ENCODE measurements around the gene TMEFF2. TPM values are rescaled to one million over a fixed set of nuclear protein-coding genes. Genes with fewer than 3 reads are reported as not detected.

Gene TMEFF2, protein sequence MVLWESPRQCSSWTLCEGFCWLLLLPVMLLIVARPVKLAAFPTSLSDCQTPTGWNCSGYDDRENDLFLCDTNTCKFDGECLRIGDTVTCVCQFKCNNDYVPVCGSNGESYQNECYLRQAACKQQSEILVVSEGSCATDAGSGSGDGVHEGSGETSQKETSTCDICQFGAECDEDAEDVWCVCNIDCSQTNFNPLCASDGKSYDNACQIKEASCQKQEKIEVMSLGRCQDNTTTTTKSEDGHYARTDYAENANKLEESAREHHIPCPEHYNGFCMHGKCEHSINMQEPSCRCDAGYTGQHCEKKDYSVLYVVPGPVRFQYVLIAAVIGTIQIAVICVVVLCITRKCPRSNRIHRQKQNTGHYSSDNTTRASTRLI
- total RNA-seq, result not detected

GRCh38 chr2:192194866-192195547 is at the start of gene TMEFF2:
TSS of gene TMEFF2 (minus strand) at chr2:192194933. CDS start at chr2:192194524, 409 bp downstream.
- no peak for DNase-seq

GRCh38 chr2:192243488-192243887 is 48.8 kb upstream of the TMEFF2 start:
- DNase-seq, result no peak

- no peak for DNase-seq
These were observed 41.4 kb upstream of the TMEFF2 start for GRCh38 chr2:192236136-192236535.

- DNase-seq, result no peak
These were observed 36.2 kb upstream of the TMEFF2 start for GRCh38 chr2:192230889-192231453.

DNA sequence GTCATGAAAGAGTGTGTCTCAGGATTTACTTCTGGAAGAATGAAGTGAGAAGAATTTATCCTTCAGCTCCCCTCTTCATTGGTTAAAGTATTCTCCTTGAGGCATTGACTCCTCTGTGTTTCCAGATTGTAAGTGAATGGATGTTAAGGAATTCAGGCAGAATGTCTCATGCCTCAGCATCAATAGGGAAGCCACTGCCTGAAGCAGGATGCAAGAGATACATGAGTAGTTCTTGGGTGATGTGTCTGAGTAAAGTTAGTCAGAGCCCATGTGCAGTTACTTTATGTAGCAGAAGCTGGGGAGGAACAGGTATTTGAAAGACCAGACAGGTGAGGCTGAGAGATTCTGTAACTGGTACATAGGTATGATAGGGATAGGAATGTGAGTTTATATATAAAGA is 34.0 kb upstream of the TMEFF2 start:
- DNase-seq, result no peak

GRCh38 chr2:192218970-192219369 is 24.2 kb upstream of the TMEFF2 start:
- DNase-seq, result no peak

DNA sequence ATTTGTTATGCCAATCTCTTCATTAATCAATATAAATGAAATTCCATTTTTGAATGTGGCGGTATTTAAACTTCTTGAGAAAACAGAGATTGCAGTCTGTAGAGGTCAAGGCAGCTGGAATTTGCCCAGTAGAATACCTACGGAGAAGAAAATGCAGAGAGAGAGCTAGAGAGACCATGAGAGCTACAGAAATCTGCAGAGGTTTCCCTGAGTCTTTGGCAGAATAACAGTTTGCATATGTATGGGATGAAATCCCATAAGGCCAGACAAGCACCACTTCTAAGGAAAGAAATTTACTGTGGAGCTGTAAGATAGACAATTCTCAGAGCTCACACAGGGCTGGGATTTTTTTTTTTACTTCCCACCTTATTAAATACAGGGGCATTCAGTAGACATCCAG is 23.6 kb upstream of the TMEFF2 start:
- DNase-seq, result no peak

DNA sequence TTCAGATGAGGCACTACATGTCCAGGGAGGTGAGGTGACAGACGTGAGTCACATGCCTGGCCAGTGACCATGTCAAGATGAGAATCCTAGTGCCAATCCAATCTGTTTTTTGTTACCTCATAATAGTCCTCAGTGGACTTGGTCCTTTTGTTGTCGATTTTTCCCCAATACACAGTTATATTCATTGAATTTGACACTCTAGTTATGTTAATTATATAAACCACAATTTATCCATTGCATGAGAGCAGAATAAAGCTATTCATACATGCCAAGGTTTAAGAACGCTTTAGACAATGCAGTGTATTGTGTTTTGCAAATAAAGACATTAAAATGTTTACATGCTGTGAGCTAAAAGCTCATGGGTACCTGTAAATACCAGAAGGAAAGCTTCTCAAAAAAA is 21.6 kb upstream of the TMEFF2 start:
- DNase-seq, result no peak

GRCh38 chr2:192215096-192215877 is 20.6 kb upstream of the TMEFF2 start:
- DNase-seq, result no peak

DNA sequence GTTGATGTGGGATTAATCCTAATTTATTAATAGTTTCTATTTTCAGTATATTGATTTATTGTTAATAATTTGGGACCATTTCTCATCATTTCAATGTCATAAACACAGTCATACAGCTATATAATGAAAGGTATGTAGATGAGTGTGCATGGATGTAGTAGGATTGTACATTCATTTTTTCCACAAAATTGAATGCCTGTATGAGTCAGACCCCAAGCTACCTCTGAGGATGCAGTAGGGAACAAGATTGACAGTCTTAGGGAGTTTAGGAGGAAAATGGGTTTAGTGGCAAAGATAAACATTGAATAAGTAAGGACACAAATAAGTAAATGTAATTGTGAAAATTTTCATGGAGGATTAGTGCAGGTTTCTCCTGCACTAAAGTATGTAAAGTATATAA is 14.1 kb upstream of the TMEFF2 start:
- DNase-seq, result no peak

DNA sequence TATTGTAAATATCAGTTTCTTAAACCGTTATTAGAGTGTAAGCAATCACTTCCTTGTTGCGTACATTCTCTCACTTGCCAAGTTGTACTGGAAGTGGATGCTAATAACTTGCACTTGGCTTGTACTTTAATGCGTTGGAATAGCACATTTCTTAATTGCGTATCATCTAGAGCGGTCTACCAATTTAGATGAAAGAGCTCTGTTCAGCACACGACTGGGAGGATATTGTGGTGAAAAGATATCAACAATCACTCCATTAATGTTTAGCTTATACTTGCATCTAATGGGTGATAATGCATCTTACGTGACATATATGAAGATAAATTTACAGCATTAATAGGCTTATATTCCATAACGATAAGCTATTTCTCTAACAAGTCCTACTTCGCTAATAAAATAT is 11.7 kb upstream of the TMEFF2 start:
- DNase-seq, result no peak

- no peak for DNase-seq
These were observed 9.1 kb upstream of the TMEFF2 start for GRCh38 chr2:192203876-192204275.

DNA sequence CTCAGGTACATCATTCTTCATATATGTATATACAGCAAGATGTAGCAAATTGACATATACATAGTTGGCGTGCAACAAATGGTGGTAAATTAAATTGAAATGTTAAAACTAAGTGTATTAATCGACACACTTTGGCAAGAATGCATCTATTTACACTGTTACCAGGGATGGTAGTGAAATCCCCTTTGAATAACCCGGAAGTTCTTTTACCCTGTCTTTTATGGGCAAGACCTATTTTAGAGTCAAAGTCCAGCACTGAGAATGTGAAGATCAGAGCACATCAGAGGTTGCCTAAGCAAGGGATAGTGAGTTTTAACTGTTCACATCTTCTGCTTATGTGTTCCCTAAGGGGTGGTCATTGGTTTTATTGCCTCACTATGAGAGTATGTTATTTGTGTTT is 7.6 kb upstream of the TMEFF2 start:
- DNase-seq, result no peak

DNA sequence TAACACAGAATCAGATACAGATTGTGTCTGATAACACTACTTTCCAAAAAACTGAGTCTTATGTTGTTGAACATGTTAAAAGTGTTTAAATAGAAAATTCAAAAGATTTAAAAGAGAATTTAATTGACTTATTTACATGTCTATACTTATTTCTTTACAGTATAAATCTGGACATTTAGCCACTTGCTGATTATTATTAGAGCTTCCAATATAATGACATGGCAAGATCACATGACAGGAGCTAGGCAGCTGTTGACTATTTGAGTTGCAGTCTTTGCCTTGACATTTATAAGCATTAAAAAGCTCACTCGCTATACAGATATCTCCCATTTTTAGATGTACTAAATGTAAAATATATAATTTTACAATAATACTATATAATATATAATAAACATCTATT is 6.4 kb upstream of the TMEFF2 start:
- no peak for DNase-seq

DNA sequence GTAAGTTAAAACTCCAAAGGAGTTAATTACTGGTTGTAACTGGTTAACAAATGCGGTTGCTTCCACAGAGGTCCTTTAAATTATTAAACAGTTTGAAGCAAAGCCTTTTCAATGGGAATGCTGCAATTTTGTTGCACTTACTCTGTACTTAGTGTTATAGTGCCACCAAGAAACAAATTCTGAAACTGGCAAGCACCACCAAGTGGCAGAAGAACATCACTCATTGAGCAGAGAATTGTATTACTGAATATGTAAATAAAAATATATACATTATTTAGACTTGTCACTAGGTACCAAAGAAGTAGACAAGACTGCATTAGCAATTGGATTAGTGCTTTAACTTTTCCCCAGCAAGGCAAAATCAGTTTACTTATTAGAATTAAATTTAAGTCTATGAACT is 2.6 kb upstream of the TMEFF2 start:
- no peak for DNase-seq

- no peak for DNase-seq
These were observed 1.9 kb upstream of the TMEFF2 start for GRCh38 chr2:192196421-192197194.

- no peak for DNase-seq
These were observed 1.1 kb upstream of the TMEFF2 start for GRCh38 chr2:192195548-192196418.

DNA sequence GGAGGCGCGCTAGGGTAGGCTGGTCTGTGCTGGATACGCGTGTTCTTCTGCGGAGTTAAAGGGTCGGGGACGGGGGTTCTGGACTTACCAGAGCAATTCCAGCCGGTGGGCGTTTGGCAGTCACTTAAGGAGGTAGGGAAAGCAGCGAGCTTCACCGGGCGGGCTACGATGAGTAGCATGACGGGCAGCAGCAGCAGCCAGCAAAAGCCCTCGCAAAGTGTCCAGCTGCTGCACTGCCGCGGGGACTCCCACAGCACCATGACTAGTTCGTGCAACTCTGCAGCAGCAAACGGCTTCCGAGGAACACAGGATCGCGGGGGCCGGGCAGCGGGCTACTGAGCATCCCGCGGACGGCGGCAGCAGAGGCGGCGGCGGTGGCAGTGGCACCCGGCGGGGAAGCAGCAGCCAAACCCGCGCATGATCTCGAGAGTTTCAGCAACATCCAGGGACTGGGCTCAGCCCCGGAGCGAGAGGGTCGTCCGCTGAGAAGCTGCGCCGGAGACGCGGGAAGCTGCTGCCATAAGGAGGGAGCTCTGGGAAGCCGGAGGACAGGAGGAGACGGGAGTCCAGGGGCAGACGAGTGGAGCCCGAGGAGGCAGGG is 368 bp downstream of the TMEFF2 start:
- DNase-seq, result no peak

GRCh38 chr2:192190474-192190873 is 4.3 kb downstream of the TMEFF2 start:
- no peak for DNase-seq

DNA sequence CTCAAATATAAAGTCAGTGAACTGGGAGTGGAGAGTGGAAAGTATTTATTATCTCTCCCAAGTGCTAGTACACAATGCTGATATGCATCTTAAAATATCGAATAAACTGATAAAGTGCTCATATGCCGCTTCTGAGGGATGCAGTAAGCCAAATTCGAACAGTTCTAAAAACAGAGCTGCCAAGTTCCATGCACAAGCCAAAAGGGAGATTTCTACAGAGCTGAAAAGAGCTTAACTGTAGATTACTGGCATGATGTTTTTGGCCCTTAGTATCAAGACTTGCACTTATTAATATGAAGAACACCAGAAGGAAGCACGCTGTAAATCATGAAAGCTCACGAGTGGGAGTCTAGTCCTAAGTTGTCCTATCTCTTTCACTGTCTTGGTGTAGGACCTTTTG is 7.9 kb downstream of the TMEFF2 start:
- DNase-seq, result no peak

GRCh38 chr2:192184349-192184748 is 10.4 kb downstream of the TMEFF2 start:
- DNase-seq, result no peak

Measured in effector CD4-positive, alpha-beta T cell (primary cell).